CD4-positive, alpha-beta memory T cell (primary cell): ENCODE results near the gene FBXL15. TPM values are rescaled to one million over a fixed set of nuclear protein-coding genes. Genes with fewer than 3 reads are reported as not detected.
A peak's percentile ranks its signal among the peaks of the same experiment; 100 is the strongest.

Experiments used
- CTCF ChIA-PET: fragments of 350-600 bp; sonication (Branson Sonifier 250); formaldehyde crosslinking; loops from one replicate; lab custom pipeline; 2021; ENCODE audit warnings: inconsistent platforms; ENCODE audit not compliant: partially characterized antibody; lab: Charles Lee
- POLR2A ChIA-PET: fragments of 350-600 bp; sonication (Branson Sonifier 250); formaldehyde crosslinking; loops from one replicate; lab custom pipeline; 2021; ENCODE audit not compliant: partially characterized antibody; lab: Charles Lee
- DNase-seq, 5 donors: peaks; one replicate each; pipeline versions ENCODE4 v3.0.0 to v3.0.0-alpha.2; 2020 to 2022; ENCODE audit warnings: mixed read lengths in 1 of 5
- H3K27ac ChIP-seq: one replicate; pipeline ENCODE4 v1.7.0; 2013; ENCODE audit warnings: low read depth, low read length
- H3K27me3 ChIP-seq: 2 replicates; pipeline ENCODE4 v1.7.0; 2013; ENCODE audit warnings: mild to moderate bottlenecking, low read length, moderate library complexity; ENCODE audit not compliant: insufficient read depth
- H3K36me3 ChIP-seq: 2 replicates; pipeline ENCODE4 v1.7.0; 2013; ENCODE audit warnings: mild to moderate bottlenecking, low read length, moderate library complexity; ENCODE audit not compliant: insufficient read depth
- H3K4me1 ChIP-seq: 2 replicates; pipeline ENCODE4 v1.7.0; 2013; ENCODE audit warnings: mild to moderate bottlenecking, low read length, moderate library complexity; ENCODE audit not compliant: insufficient read depth
- H3K4me3 ChIP-seq, 2 donors: one replicate each; pipeline ENCODE4 v1.7.0; 2013; ENCODE audit warnings: low read length in 2 of 2, mild to moderate bottlenecking in 1 of 2
- H3K9me3 ChIP-seq, 2 donors: one replicate each; pipeline ENCODE4 v1.7.0; 2013; ENCODE audit warnings: low read length in 2 of 2, control low read depth in 1 of 2; ENCODE audit not compliant: control insufficient read depth in 1 of 2
- H3K27ac Mint-ChIP-seq, 7 donors: one replicate each; pipeline ENCODE4 v1.8.0; 2020 to 2021; ENCODE audit warnings: mixed read lengths in 7 of 7, mild to moderate bottlenecking in 6 of 7, inconsistent platforms in 3 of 7, moderate library complexity in 3 of 7
- H3K27me3 Mint-ChIP-seq, 2 donors: one replicate each; pipeline ENCODE4 v1.8.0; 2020 to 2021; ENCODE audit warnings: mixed read lengths in 2 of 2
- H3K36me3 Mint-ChIP-seq, 2 donors: one replicate each; pipeline ENCODE4 v1.8.0; 2020 to 2021; ENCODE audit warnings: mixed read lengths in 2 of 2, inconsistent platforms in 1 of 2, mild to moderate bottlenecking in 1 of 2
- H3K4me1 Mint-ChIP-seq, 4 donors: one replicate each; pipeline ENCODE4 v1.8.0; 2020 to 2021; ENCODE audit warnings: mixed read lengths in 4 of 4, mild to moderate bottlenecking in 1 of 4
- H3K4me3 Mint-ChIP-seq, 8 donors: one replicate each; pipeline ENCODE4 v1.8.0; 2020 to 2021; ENCODE audit warnings: mixed read lengths in 8 of 8, mild to moderate bottlenecking in 7 of 8, moderate library complexity in 6 of 8, inconsistent platforms in 3 of 8
- H3K9me3 Mint-ChIP-seq, 8 donors: one replicate each; pipeline ENCODE4 v1.8.0; 2020 to 2021; ENCODE audit warnings: mixed read lengths in 8 of 8, mild to moderate bottlenecking in 5 of 8, inconsistent platforms in 3 of 8, moderate library complexity in 1 of 8
- intact Hi-C: fragments of 100-400 bp; cut with micrococcal nuclease; formaldehyde crosslinking; loops from one replicate; pipeline ENCODE4 v1.15.1; 2023
- polyA plus RNA-seq, 2 donors: library from polyadenylated mRNA; unstranded; fragments of 300-500 nt; fragmentation: Illumina TruSeq; gene quantifications; one replicate each; pipeline ENCODE4 v1.2.3, GENCODE V29; 2021
- total RNA-seq, 2 experiments: library from RNA; stranded (reverse); gene quantifications; one replicate each; pipeline ENCODE4 v1.2.3, GENCODE V29; 2021

Gene FBXL15
- total and polyA plus RNA-seq, 4 experiments from 2014 or later = 21.1 to 44.5 (median 25.8) TPM

- intact Hi-C loops = no loop called here
- H3K27me3 Mint-ChIP-seq = peaks cover 0 to 2% of the 10 kb centered on the region in 2 donors
- Histone ChIP-seq H3K27ac (no peak overlapping the region), H3K9me3 (no peaks in the 10 kb centered on the region), H3K4me3 (no peak overlapping the region), H3K27me3 (no peaks in the 10 kb centered on the region), H3K36me3 (peaks cover 38% of the 10 kb centered on the region), H3K4me1 (peaks cover 38% of the 10 kb centered on the region)
- H3K36me3 Mint-ChIP-seq = peaks cover 7 to 51% of the 10 kb centered on the region in 2 donors
- H3K9me3 Mint-ChIP-seq = peaks cover 0 to 2% (median 0%) of the 10 kb centered on the region in 8 donors
- H3K4me3 Mint-ChIP-seq = peak overlapping the region in 2 of 8 donors; percentile 9 to 25
- DNase-seq = no peak
- H3K27ac Mint-ChIP-seq = peak overlapping the region in 3 of 7 donors; percentile 12 to 77 (median 56)
- ChIA-PET CTCF (interaction anchor here (1.2 to 10.3 kb wide), 5 partner anchors 8 to 171 kb away, joined by 3 to 88 read pairs (median 6); partner anchors contain the start of gene FBXL15), POLR2A (interaction anchor here (4.9 kb wide), 1 partner anchor 50 kb away, joined by 41 read pairs; the partner anchor contains the start of gene C10orf95)
- H3K4me1 Mint-ChIP-seq = peaks cover 19 to 63% (median 28%) of the 10 kb centered on the region in 4 donors
Observed at GRCh38 chr10:102401342-102401654, 19.3 kb upstream of the FBXL15 start.

DNA sequence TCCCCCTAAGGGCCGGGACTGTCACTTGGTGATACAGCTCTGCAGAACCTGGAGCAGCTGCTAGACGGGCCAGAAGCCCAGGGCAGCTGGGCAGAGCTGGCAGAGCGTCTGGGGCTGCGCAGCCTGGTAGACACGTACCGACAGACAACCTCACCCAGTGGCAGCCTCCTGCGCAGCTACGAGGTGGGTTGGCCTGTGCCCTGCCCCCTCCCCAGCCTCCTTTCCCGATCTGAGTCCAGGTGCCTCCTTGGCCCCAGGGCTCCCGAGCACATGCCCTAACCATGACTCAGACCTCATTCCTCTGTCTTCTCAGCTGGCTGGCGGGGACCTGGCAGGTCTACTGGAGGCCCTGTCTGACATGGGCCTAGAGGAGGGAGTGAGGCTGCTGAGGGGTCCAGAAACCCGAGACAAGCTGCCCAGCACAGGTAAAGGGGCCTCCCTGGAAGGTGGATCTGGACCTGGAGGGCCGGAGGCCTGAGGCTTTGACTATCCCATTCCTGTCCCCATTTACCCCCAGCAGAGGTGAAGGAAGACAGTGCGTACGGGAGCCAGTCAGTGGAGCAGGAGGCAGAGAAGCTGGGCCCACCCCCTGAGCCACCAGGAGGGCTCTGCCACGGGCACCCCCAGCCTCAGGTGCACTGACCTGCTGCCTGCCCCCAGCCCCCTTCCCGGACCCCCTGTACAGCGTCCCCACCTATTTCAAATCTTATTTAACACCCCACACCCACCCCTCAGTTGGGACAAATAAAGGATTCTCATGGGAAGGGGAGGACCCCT lies 18.7 kb upstream of the FBXL15 start:
- H3K4me1 Mint-ChIP-seq = peaks cover 14 to 61% (median 23%) of the 10 kb centered on the region in 4 donors
- POLR2A ChIA-PET = interaction anchor here (0.8 to 5.5 kb wide), 4 partner anchors 7 to 49 kb away, joined by 4 to 41 read pairs (median 24); partner anchors contain the start of genes C10orf95, CUEDC2, FBXL15 and NFKB2
- H3K36me3 Mint-ChIP-seq = peaks cover 7 to 46% of the 10 kb centered on the region in 2 donors
- intact Hi-C loops = no loop called here
- CTCF ChIA-PET = interaction anchor here (0.7 to 10.3 kb wide), 5 partner anchors 9 to 171 kb away, joined by 3 to 88 read pairs (median 6); partner anchors contain the start of gene FBXL15
- Histone ChIP-seq H3K4me3 (no peak overlapping the region), H3K36me3 (peaks cover 33% of the 10 kb centered on the region), H3K27me3 (no peaks in the 10 kb centered on the region), H3K9me3 (no peaks in the 10 kb centered on the region), H3K4me1 (peaks cover 32% of the 10 kb centered on the region), H3K27ac (no peak overlapping the region)
- H3K27me3 Mint-ChIP-seq = peaks cover 0 to 4% of the 10 kb centered on the region in 2 donors
- no peak for DNase-seq
- peak overlapping the region in 2 of 7 donors; percentile 68 to 77 for H3K27ac Mint-ChIP-seq
- H3K9me3 Mint-ChIP-seq = peaks cover 0 to 2% (median 0%) of the 10 kb centered on the region in 8 donors
- peak overlapping the region in 1 of 8 donors; percentile 29 for H3K4me3 Mint-ChIP-seq

GRCh38 chr10:102402512-102402896 lies 18.1 kb upstream of the FBXL15 start:
- peaks cover 30% of the 10 kb centered on the region for H3K36me3 ChIP-seq
- DNase-seq = no peak
- POLR2A ChIA-PET = interaction anchor here (0.7 to 5.5 kb wide), 7 partner anchors 7 to 165 kb away, joined by 3 to 41 read pairs (median 4); partner anchors contain the start of genes C10orf95, CUEDC2, FBXL15 and NFKB2

GRCh38 chr10:102403115-102403514 lies 17.5 kb upstream of the FBXL15 start:
- H3K4me1 ChIP-seq = peaks cover 23% of the 10 kb centered on the region
- no peak overlapping the region for H3K27ac ChIP-seq
- CTCF ChIA-PET = interaction anchor here (0.6 to 3.9 kb wide), 10 partner anchors 9 to 176 kb away, joined by 3 to 28 read pairs (median 4); partner anchors contain the start of genes FBXL15 and NFKB2
- H3K9me3 Mint-ChIP-seq = peaks cover 0 to 2% (median 0%) of the 10 kb centered on the region in 8 donors
- no peak overlapping the region for H3K4me3 ChIP-seq
- no peaks in the 10 kb centered on the region for H3K9me3 ChIP-seq
- POLR2A ChIA-PET = interaction anchor here (0.7 to 5.5 kb wide), 7 partner anchors 8 to 165 kb away, joined by 3 to 41 read pairs (median 4); partner anchors contain the start of genes C10orf95, FBXL15 and NFKB2
- intact Hi-C loops = no loop called here
- H3K27ac Mint-ChIP-seq = peak overlapping the region in 3 of 7 donors; percentile 41 to 95 (median 42)
- peaks cover 0 to 8% of the 10 kb centered on the region in 2 donors for H3K27me3 Mint-ChIP-seq
- H3K36me3 Mint-ChIP-seq = peaks cover 3 to 36% of the 10 kb centered on the region in 2 donors
- peaks cover 24% of the 10 kb centered on the region for H3K36me3 ChIP-seq
- no peak for DNase-seq
- H3K4me3 Mint-ChIP-seq = no peak overlapping the region
- no peaks in the 10 kb centered on the region for H3K27me3 ChIP-seq
- peaks cover 6 to 61% (median 19%) of the 10 kb centered on the region in 4 donors for H3K4me1 Mint-ChIP-seq

More at GRCh38 chr10:102402512-102402896, 18.1 kb upstream of the FBXL15 start:
- Histone ChIP-seq H3K4me3 (no peak overlapping the region), H3K27me3 (no peaks in the 10 kb centered on the region), H3K27ac (no peak overlapping the region), H3K9me3 (no peaks in the 10 kb centered on the region), H3K4me1 (peaks cover 28% of the 10 kb centered on the region)
- peaks cover 0 to 6% of the 10 kb centered on the region in 2 donors for H3K27me3 Mint-ChIP-seq
- H3K4me3 Mint-ChIP-seq = peak overlapping the region in 1 of 8 donors; percentile 29
- intact Hi-C loops = no loop called here
- peaks cover 0 to 2% (median 0%) of the 10 kb centered on the region in 8 donors for H3K9me3 Mint-ChIP-seq
- H3K36me3 Mint-ChIP-seq = peaks cover 7 to 42% of the 10 kb centered on the region in 2 donors
- H3K27ac Mint-ChIP-seq = peak overlapping the region in 3 of 7 donors; percentile 12 to 68 (median 55)
- CTCF ChIA-PET = interaction anchor here (0.6 to 10.3 kb wide), 7 partner anchors 9 to 173 kb away, joined by 3 to 88 read pairs (median 9); partner anchors contain the start of genes FBXL15 and NFKB2
- peaks cover 11 to 61% (median 20%) of the 10 kb centered on the region in 4 donors for H3K4me1 Mint-ChIP-seq

DNA sequence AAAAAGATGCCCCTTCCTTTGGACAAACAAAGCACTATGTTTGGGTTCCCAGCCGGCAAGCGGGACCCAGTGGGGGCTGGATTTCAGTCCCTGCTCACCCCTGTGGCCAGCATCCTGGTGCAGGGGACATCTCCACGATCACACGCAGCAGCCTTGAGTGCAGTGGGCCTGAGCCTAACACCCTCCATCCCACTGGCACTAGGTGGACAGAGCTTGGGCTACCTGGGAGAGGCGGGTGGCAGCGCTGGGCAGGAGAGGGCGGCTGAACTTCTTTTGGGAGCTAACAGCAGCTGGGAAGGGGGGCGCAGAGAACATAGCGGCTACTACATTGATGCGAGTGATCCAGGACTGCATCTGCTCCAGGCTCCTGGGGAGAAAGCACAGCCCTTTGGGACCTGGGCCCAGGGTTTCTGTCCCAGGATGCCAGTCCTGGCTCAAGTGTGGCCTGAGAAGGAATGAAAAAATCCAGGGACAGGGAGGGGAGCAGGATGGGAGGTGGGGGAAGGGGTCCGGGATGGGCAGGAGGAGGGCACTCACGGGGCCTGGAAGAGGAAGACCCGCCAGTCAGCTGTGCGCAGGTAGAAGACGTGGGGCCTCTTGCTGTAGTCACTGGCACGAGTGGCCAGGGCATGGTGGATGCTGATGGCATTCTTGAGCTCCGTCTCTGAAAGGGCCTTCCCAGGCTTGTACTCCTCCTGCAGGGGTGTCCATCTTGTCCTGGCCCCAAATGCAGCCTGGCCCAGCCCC lies 16.1 kb upstream of the FBXL15 start:
- Mint-ChIP-seq H3K4me1 (peaks cover 9 to 57% (median 17%) of the 10 kb centered on the region in 4 donors), H3K9me3 (no peaks in the 10 kb centered on the region), H3K36me3 (peaks cover 0 to 25% of the 10 kb centered on the region in 2 donors), H3K4me3 (no peak overlapping the region), H3K27ac (peak overlapping the region in 5 of 7 donors; percentile 4 to 95 (median 42)), H3K27me3 (peaks cover 2 to 14% of the 10 kb centered on the region in 2 donors)
- DNase-seq = peak in 1 of 5 donors; percentile 38
- intact Hi-C loops = no loop called here
- no peaks in the 10 kb centered on the region for H3K9me3 ChIP-seq
- no peak overlapping the region for H3K4me3 ChIP-seq
- H3K36me3 ChIP-seq = peaks cover 21% of the 10 kb centered on the region
- H3K27me3 ChIP-seq = peaks cover 2% of the 10 kb centered on the region
- no peak overlapping the region for H3K27ac ChIP-seq
- peaks cover 16% of the 10 kb centered on the region for H3K4me1 ChIP-seq
- ChIA-PET POLR2A (interaction anchor here (0.7 to 5.5 kb wide), 7 partner anchors 9 to 57 kb away, joined by 3 to 30 read pairs (median 4); partner anchors contain the start of genes CUEDC2, FBXL15 and NFKB2), CTCF (interaction anchor here (1.0 to 3.9 kb wide), 8 partner anchors 8 to 177 kb away, joined by 3 to 28 read pairs (median 4); partner anchors contain the start of gene NFKB2)

- intact Hi-C loops = no loop called here
- POLR2A ChIA-PET = interaction anchor here (0.7 to 5.5 kb wide), 6 partner anchors 10 to 27 kb away, joined by 3 to 30 read pairs (median 4); partner anchors contain the start of genes CUEDC2, FBXL15 and NFKB2
- H3K27ac Mint-ChIP-seq = peak overlapping the region in 3 of 7 donors; percentile 42 to 95 (median 57)
Observed at GRCh38 chr10:102405108-102405571, 15.5 kb upstream of the FBXL15 start.

More at GRCh38 chr10:102405108-102405571, 15.5 kb upstream of the FBXL15 start:
- Histone ChIP-seq H3K36me3 (peaks cover 20% of the 10 kb centered on the region), H3K4me3 (no peak overlapping the region), H3K9me3 (no peaks in the 10 kb centered on the region), H3K4me1 (peaks cover 16% of the 10 kb centered on the region), H3K27ac (no peak overlapping the region), H3K27me3 (peaks cover 8% of the 10 kb centered on the region)
- peaks cover 11 to 57% (median 19%) of the 10 kb centered on the region in 4 donors for H3K4me1 Mint-ChIP-seq
- H3K9me3 Mint-ChIP-seq = no peaks in the 10 kb centered on the region
- H3K4me3 Mint-ChIP-seq = peak overlapping the region in 2 of 8 donors; percentile 35 to 57
- H3K36me3 Mint-ChIP-seq = peaks cover 0 to 24% of the 10 kb centered on the region in 2 donors
- CTCF ChIA-PET = interaction anchor here (1.6 to 3.9 kb wide), 2 partner anchors 11 to 17 kb away, joined by 6 to 28 read pairs; partner anchors contain the start of gene NFKB2
- H3K27me3 Mint-ChIP-seq = peaks cover 8 to 20% of the 10 kb centered on the region in 2 donors
- DNase-seq = peak in 1 of 5 donors; percentile 38
